Transverse colon (tissue), 4 donors: ENCODE data around the gene ACVR1B.

Experiments
- CTCF ChIP-seq, 5 experiments: fragments of 200-600 bp in 3 of 5; fragments of 450-650 bp in 2 of 5; sonication (generic) in 3 of 5; IDR thresholded peaks; 1 replicate in 2 of 5; 2 replicates in 3 of 5; pipeline ENCODE4 v1.5.1; 2016 to 2017; ENCODE audit warnings: antibody characterized with exemption in 5 of 5, inconsistent platforms in 3 of 5, mild to moderate bottlenecking in 2 of 5, moderate library complexity in 1 of 5
- POLR2A ChIP-seq: fragments of 450-650 bp; IDR thresholded peaks from one replicate; pipeline ENCODE4 v1.6.1; 2016; ENCODE audit warnings: antibody characterized with exemption, mild to moderate bottlenecking, moderate library complexity
- POLR2AphosphoS5 ChIP-seq, 3 donors: sonication (generic); formaldehyde crosslinking; IDR thresholded peaks; one replicate each; pipeline ENCODE4 v1.6.1; 2016; ENCODE audit warnings: antibody characterized with exemption in 3 of 3

GRCh38 chr12:51977320-51977753, 25.8 kb downstream of the ACVR1B start:
- TF ChIP-seq POLR2AphosphoS5 (IDR thresholded peaks at IDR 0.05) (no peak), POLR2A (no peak), CTCF (IDR thresholded peaks at IDR 0.05) (no peak)
